A673 (cell line): ENCODE data around the gene ETS2.

Experiments
- EZH2 ChIP-seq: fragments of 200-600 bp; sonication (generic); IDR thresholded peaks from 2 replicates; pipeline ENCODE4 v1.6.1; 2017; ENCODE audit warnings: borderline replicate concordance, low read depth, mild to moderate bottlenecking, mixed read lengths, antibody characterized with exemption, low read length; ENCODE audit not compliant: poor library complexity, severe bottlenecking
- TF ChIP-seq, protein P1 (sequence below): fragments of 300-800, 200-600 bp; sonication (generic); conservative IDR thresholded peaks from 2 replicates; pipeline ENCODE4 v1.5.1; 2017; ENCODE audit warnings: low read depth, mild to moderate bottlenecking, antibody characterized with exemption, low read length, moderate library complexity, mixed read lengths

DNA sequence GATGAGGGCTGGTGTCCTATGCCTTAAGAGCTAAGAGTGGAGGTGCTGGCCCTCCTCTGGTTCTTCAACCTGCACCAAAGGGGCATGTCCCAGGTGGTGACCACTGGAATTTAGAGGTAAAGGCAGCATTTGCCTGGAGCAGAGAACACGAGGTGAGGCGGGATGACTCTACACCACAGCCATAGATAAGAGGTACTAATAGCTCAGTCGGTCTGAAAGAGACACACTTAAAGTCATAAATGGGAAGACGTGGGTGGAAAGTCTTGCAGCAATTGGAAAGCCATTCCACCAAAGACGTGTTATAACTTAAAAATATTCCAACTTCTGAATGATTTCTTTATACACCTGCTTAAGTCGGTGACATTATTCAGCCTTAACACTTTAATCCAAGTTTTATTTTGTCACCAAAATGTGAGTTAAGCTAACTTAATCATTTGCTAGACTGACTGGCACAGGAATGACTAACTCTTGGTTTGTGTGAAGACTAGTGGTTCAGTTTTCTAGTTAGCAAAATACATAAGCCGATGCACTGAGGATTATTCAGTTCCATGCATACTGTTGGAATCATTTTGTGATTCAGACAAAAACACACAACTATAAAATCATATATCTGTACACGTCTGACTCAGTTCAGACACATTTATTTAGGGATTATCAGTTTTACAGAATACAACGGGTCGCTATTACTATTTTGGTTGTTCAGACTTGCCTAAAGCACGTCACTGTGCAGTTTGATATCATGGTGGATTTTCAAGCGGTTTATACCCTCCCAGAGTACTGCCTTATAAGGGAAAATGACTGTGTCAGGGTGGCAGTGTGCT, 4.6 kb upstream of the ETS2 start:
- TF ChIP-seq EZH2, result no peak
- TF ChIP-seq, protein P1, sequence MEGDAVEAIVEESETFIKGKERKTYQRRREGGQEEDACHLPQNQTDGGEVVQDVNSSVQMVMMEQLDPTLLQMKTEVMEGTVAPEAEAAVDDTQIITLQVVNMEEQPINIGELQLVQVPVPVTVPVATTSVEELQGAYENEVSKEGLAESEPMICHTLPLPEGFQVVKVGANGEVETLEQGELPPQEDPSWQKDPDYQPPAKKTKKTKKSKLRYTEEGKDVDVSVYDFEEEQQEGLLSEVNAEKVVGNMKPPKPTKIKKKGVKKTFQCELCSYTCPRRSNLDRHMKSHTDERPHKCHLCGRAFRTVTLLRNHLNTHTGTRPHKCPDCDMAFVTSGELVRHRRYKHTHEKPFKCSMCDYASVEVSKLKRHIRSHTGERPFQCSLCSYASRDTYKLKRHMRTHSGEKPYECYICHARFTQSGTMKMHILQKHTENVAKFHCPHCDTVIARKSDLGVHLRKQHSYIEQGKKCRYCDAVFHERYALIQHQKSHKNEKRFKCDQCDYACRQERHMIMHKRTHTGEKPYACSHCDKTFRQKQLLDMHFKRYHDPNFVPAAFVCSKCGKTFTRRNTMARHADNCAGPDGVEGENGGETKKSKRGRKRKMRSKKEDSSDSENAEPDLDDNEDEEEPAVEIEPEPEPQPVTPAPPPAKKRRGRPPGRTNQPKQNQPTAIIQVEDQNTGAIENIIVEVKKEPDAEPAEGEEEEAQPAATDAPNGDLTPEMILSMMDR, result no peak
